Stimulated activated CD8-positive, alpha-beta memory T cell treated with anti-CD3 and anti-CD28 coated beads, Interleukin-12 subunit alpha, Interleukin-12 subunit beta, amount 100 ng/mL, for 24 hours (primary cell): ENCODE data around the gene SH3BGRL2.
"Not testable (repeated sequence)": the region's sequence is repeated elsewhere in the genome, so short reads cannot be mapped to it uniquely, and the experiment has no call there.

Experiments
- DNase-seq: peaks from one replicate; pipeline ENCODE4 v3.0.0-alpha.2; 2020; ENCODE audit errors: extremely low read depth

SH3BGRL2 gene

DNA sequence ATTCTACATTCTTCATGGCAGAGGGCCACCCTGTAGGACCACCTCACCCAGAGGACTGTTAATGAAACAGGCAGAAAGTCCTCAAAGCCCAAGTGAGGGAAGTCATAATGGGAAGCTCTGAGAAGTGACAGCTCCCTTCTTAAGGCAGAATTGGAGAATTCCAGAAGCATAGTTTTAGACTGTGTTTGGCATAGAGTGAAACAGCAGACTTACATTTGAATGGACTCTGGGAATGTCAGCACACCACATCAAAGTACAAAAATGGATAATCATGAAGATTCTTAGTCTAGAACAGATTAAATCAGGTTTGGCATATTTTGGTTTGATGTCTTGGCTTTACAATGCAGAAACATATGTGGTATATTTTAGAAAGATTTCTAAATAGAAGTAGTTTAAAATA lies 17.9 kb downstream of the SH3BGRL2 start:
- no peak for DNase-seq

DNA sequence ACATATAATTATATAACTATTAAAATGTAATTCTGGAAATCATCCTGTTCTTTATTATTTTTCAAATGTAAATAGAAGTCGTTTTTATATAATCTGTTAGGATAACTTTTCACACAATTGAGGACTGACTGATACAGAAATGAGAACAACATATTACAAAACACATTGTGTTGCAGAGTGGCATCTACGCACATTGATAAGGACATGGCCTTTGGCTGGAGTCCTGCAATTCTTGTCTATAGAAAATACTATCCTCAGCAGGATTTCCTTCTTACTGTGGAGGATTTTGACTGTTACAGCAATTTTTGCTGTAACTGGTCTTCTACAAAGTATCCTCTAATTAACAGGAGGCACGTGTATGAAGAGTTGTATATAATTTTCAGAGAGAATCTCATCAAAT lies 19.8 kb downstream of the SH3BGRL2 start:
- DNase-seq = no peak

DNA sequence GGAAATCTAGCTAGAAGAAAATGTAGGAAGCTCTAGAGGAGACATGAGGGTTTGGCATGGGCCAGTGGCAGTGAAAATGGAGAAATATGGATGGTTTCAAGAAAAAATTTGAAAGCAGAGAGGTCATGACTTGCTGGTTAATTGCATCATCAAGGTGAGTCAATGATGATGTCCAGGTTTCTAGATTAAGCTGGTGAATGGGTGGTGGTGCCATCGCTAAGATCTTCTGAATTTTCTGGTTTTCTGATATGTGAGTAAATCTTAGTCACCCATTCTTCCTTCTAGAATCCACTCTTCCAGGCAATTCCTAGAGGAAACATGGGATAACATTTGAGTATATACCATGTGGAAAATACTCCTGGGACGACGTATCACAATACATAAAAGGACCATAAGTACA lies 25.0 kb downstream of the SH3BGRL2 start:
- no peak for DNase-seq

DNA sequence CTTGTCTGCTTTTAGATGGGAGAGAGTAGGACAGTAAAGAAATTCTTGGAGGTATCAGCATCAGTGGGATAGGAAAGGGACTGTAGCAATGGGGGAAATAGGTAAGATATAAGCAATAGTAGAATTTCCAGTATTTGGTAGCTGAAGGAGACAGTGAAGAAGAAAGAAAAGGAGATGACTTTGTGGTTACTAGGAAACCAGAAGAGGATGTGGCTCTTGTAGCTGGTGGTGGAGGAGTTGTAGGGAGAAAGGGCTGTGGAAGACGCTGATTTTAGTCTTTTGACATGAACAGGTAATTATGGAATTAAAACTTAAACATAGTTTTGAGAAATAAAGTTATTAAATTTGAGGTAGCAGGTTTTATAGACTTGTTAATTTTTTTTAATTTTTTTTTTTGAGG lies 26.1 kb downstream of the SH3BGRL2 start:
- no peak for DNase-seq

DNA sequence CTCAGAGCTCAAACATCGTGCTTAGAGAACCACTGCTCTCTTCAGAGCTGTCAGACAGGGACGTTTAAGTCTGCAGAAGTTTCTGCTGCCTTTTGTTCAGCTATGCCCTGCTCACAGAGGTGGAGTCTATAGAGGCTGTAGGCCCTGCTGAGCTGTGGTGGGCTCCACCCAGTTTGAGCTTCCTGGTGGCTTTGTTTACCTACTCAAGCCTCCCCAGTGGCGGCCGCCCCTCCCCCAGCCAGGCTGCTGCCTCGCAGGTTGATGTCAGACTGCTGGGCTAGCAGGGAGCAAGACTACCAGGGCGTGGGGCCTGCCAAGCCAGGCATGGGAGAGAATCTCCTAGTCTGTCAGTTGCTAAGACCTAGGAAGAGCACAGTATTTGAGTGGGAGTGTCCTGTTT lies 32.5 kb downstream of the SH3BGRL2 start:
- DNase-seq = not testable (repeated sequence)

DNA sequence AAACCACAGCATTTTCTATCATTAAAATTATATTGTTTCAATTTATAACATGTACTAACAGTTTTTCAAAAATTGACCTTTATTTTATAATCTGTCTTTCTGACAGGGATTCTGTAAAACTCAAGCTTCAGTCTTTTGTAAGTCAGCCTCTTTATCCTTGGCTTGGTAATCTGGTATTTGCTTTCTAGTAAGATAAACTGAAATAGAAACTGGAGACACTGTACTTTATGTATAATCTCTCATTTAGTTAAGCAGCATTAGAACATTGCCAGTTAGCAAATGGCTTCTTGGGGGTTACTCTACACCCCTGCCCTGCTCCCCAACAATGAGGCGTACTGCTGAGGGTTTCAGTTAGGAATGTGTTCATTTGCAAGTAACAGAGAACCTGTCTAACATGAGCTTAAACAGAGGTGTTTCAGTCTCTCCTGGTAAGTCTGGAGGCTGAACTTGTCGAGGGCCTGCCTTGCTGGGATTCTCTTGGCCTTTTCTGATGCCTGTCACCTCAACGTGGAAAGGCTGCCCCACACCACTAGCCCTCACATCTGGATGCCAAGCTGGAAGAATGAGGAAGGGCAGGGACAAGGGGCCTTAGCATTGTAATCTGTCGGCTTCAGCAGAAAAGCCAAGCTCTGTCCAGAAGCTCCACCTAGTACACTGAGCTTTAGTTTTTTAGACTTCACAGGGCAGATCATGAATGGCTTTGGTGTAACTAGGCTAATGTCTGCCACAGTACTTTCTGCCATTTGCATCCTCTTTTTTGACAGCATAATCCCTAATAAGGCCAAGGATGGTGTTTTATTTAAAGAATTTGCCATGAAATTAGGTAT lies 34.8 kb downstream of the SH3BGRL2 start:
- DNase-seq = no peak

DNA sequence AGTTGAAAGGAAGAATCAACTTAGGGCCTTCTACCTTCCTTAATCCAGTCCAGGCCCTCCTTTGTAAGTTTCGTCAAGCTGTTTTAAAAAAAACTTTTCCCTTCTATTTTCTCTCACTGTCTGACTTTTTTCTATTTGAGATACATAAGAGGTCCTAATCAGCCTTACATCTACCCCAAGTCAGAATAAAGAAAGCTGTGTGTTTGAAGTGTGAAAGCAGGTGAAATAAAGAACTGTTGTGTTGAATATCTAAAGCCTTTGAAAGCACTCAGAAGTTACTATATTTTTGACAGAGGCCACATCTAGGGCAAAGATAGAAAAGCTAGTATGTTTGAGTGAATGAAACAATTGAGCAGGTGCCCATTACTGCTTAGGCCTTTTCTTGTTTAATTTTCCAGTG lies 35.5 kb downstream of the SH3BGRL2 start:
- DNase-seq = no peak

DNA sequence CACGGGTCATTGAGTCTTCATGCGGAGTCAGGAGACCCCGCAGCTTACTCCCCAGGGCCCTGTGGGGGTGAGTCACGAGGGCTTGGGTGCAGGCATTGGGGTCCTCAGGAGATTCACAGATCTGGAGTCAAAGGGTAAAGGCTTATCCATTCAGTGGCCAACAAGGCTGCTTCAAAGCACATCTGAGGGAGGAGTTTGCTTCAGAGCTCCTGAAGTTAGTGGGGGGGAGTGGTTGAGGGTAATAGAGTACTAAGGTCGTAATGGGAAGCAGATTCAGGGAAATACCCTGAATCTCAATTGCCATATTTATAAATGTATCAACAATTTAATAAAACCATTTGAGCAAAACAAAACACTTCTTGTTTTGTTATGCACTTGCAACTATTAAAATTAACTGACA lies 37.3 kb downstream of the SH3BGRL2 start:
- no peak for DNase-seq

DNA sequence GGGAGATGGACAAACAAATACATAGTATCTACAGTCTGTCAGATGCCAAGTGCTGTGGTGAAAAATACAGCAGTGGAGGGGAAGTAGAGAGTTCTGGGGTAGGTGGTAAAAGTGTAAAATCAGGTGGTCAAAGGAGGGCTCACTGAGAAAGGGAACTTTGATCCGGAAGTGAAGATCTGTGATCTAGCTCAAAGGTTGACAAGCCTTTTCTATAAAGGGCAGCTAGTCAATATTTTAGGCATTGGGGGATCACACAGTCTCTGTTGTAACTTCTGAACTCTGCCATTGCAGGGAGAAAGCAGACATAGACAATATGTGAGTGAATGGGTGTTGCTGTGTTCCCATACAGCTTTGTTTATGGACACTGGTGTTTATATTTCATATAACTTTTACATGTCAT lies 38.6 kb downstream of the SH3BGRL2 start:
- no peak for DNase-seq

DNA sequence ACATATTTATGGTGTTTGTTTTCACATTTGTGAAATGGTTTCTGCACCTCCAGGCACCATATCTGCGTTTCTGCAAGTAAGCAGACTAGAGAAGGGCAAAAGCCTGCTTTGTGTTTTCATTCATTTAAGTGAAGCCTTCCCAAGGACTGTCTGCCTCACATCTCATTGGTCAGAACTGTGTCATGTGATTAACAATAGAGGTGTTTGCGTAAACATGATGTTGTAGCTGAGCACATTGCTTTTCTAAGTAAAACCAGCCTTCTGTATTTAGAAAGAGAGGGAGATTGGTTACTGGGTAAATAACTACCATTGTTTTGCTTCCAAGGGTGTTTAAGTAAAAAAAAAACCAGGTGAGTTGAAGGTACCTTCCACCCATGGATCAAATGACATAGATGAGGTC lies 39.7 kb downstream of the SH3BGRL2 start:
- no peak for DNase-seq

DNA sequence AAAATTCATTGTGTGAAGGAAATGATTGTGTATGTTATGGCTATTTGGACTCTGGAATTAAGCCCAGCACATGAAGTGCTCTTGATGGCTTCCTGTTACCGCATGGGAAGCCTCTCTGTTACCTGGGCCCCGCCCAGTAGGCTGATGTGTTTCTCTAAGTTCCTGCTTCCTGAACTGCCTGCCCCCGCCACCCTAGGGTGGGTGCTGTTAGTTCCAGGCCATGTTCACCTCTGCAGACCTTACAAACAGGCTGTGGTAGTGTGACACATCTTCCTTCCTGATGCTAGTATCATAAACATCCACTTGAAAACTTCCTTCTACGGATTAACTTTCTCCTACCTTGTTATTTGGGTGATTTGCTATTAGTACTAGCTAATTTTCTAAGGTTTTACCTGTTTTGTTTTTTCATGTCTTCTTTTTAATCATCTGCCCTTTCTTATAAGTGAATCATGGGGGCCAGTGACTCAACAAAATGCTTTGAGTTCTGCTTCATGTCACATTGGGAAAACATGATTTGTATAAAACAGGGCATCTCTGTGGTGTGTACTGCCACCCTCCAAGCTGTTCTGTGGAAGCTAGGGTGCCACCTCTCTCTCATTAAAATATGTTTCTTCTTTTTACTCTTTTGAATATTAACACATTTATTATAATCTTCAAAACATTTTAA lies 40.6 kb downstream of the SH3BGRL2 start:
- DNase-seq = peak; percentile 12

DNA sequence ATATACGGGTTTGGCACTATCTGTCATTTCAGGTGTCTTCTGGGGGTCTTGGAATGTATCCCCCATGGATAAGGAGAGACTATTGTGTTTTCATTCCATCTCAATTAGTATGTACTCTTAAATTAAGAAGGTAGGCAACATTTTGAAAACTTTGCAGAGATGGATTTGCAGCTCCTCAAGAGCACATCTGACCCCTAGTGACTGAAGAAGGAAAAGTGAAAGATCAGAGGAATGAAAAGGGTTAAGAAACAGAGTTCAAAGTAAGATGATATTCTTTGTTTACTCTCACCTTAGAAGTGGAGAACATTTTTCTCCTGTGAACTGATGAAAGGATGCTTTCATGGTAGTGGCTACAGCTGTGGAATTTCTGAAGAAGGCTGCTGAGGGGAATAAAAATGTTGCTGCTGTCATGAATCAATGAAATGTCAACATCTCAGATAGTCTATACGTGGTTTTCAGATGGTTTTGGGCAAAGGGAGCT lies 41.5 kb downstream of the SH3BGRL2 start:
- DNase-seq = no peak

DNA sequence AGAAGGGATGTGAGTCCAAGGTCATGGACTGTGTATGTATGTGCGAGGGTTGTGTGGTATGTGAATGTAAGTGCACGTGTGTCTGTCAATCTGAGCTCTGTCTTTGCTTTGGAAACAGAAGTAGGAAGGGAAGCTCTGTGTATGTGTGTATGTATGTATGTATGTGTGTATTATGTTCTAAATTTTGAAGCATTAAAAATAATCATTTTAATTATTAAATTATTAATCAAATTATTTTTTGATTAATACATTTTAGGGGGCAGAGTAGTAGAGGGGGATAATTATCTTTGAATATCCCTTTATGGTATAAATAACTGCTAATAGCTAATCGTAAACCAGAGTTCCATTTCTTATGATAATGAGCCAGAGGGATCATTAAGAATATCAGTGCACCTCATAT lies 42.8 kb downstream of the SH3BGRL2 start:
- DNase-seq = no peak

DNA sequence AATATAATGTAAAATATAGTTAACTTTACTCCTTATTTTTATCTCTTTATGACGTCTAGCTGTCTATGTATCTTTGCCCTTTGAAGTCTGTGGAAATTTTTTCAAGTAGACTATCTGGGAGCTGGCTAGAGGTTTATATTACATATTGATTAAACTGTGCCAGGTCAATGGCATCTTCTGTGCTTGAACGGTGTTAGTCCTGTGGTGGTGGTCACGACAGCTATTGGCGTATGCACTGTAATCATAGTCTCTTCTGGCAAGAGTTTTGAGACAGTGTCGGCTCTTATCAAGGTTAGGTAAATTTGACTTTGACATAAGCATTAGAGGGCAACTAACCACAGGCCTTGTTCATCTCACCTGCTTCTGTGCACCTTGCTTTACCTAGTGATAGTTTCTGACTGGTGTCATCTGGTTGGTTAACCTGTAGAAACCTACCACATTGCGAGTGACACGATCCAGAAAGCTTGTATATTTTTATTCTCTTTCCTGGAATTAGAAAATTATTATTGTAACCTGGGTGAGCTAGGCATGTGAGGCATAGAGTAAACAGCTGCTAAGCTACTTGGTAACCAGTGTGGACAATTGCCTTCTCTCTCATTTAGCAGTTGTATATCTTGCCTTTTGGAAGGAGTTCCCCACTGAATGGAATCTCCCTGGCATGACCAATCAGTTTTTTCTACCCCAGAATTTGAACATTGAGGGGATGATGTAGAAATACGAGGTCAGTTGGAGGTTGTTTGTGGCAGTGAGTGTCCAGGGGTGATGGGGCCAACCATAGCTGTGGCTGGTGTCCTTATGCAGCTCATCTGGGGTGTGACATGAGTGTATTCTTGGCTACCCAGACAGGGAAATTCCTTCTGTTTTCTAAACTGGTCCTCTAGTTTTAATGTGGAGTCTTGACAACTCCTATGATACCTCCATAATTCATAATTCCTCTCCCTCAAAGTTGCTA lies 45.9 kb downstream of the SH3BGRL2 start:
- DNase-seq = no peak

DNA sequence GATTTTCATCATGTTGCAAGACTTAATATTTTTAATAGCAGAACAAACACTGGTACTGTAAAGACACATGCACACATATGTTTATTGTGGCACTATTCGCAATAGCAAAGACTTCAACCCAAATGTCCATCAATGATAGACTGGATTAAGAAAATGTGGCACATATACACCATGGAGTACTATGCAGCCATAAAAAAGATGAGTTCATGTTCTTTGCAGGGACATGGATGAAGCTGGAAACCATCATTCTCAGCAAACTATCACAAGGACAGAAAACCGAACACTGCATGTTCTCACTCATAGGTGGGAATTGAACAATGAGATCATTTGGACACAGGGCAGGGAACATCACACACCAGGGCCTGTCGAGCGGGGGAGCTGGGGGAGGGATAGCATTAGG lies 51.6 kb downstream of the SH3BGRL2 start:
- DNase-seq = not testable (repeated sequence)

DNA sequence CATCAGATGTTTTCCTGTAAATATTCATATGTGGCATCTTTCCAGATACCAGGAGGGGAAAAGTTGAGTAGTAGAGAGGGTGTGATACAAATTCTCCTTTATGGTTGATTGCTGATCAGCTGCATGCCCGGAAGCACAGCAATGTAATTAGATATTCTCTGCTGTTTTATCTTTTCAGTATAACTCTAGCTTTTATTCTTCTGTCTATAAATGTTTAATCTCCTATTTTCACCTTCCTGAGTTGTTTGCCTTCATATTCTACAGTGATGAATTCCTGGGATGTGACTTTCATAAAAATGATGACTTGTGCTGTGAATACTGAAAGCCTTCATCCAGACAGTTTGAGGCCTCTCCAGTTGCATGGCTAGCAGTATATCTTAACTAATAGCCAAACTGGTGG lies 53.7 kb downstream of the SH3BGRL2 start:
- no peak for DNase-seq

DNA sequence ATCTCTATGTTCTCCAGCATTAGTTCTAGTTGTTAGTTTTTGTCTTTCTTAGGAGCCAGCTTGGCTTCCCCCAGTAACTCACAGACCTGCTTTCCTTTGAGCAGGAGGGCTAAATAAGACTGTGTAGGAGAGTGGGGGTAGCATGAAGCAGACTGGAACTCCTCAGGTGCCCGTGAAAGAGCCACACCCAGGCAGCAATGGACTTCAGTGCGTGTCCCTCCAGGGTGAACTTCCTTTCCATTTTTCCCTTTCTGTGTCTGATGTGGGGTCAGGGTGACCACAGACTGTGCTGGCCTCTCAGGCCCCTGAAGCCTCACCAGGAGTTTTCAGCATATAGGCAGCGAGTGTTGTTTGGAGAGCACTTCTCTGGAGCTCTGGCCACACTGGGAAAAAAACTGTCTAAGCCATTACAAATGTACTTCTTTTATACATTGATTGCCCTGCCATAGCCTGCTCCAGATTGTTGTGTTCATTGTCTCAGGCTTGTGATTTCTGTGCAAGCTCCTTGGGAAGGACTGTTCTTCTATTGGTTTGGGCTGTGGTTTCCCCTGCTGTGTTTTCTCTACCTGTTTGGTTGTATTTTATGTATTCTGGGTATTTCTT lies 55.7 kb downstream of the SH3BGRL2 start:
- no peak for DNase-seq

DNA sequence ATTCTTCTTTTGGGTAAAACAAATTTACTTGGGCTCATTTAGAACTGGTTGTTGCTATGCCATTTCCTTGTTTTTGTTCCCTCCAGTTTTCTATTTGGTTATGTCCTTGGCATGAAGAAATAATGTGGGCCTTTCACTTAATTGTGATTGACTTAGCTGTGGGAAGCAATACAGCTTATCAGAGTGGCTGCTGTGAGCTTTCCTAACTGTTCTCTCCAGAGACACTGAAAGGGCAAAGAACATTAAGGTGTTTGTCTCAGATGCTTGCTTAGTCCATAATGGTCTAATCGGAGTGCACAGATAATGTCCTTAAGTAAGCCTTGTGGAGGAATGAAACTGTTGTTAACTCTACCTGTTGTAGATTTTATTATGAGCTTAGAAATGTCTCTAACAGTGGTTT lies 56.6 kb downstream of the SH3BGRL2 start:
- DNase-seq = no peak

DNA sequence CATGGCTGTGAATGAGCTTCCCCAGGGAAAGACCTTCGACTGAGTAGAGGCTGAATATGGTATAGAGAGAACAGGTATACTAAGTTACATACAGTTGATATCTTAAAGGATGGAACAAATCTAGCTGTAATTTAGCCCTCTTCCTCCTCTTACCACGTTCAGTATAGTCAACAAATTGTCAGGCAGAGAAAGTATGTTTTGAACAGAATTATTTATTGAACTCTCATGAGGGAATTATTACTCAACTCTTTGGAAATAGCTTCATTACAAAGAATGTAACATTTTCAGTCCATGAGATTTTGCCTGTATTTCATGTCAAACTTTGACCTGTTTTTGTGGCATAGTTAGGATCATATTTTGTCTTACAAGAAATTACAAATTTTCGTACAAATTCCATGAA lies 63.0 kb downstream of the SH3BGRL2 start:
- DNase-seq = no peak

DNA sequence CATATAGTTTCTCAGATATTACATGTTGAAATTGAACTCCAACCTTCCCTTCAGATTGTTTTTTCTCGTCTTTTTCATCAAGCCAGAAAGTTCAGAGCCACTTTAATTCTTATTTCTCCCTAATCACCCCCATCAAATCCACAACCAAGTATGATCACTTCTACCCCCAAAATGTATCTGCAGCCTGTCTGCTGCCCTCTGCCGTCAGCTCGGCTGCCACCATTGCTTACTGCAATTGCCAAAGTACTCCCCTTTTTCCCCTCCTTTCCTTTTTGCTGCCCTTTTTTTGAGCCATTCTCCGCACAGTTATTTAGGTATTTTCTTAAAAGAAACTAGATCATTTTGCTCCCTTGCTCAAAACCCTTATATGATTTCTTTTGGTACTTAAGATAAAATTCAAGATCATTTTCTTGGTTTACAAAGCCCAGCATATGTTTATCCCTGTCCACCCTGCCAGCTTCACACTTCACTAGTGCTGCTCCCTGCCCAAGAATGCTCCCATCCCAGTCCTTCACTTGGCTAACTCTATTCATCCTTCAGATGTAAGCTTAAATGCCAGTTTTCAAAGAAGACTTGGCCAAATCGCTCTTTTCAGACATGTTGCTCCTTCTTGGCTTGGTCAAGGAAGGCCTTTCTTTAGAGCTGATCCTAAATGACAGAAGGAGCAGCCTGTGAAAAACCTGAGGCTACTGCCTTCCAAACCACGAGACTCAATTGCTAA lies 63.7 kb downstream of the SH3BGRL2 start:
- DNase-seq = no peak

DNA sequence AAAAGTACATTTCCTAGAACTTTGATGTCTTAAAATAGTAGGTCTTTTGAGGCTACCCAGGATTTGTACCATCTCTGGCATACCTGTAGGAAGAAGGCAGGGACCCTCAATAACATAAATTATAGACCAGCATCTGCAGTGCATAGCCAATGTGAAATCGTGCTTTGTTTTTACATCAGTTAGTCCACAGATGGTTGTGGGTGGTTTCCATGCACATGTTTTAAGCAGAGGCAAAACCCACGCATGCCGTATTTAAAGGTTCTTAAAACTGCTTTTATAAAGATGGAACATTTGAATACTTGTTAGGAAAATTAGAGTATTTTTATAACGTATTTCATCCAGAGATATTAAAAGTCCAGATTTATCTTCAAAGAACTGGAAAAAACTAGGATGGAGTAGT lies 66.3 kb downstream of the SH3BGRL2 start:
- no peak for DNase-seq
